G401 (cell line): ENCODE results near the gene LRRC52. TPM values are rescaled to one million over a fixed set of nuclear protein-coding genes. Genes with fewer than 3 reads are reported as not detected.

ENCODE experiments used
- total RNA-seq: library from RNA; depleted of rRNA; stranded (reverse); fragments of >200 nt; shearing (Covaris generic); gene quantifications from 2 replicates; pipeline ENCODE4 v1.2.3, GENCODE V29; 2014; rRNA removed

LRRC52 gene
- total RNA-seq, 1 experiment from 2014 or later = not detected

Other genes starting within 250 kb of the LRRC52 start
- gene LMX1A, start 187.3 kb upstream of the LRRC52 start, total RNA-seq = not detected in 2 replicates
- gene RXRG, start 98.9 kb upstream of the LRRC52 start, total RNA-seq = not detected in 2 replicates
- gene MGST3, start 87.2 kb downstream of the LRRC52 start, total RNA-seq = 66.1 and 86.1 TPM in 2 replicates
- gene ALDH9A1, start 154.6 kb downstream of the LRRC52 start, total RNA-seq = 102 and 132 TPM in 2 replicates
- gene TMCO1, start 224.9 kb downstream of the LRRC52 start, total RNA-seq = 54.6 and 70.2 TPM in 2 replicates